ENCODE results near the gene IFNG-AS1.
A peak's percentile ranks its signal among the peaks of the same experiment; 100 is the strongest.

Gene IFNG-AS1

DNA sequence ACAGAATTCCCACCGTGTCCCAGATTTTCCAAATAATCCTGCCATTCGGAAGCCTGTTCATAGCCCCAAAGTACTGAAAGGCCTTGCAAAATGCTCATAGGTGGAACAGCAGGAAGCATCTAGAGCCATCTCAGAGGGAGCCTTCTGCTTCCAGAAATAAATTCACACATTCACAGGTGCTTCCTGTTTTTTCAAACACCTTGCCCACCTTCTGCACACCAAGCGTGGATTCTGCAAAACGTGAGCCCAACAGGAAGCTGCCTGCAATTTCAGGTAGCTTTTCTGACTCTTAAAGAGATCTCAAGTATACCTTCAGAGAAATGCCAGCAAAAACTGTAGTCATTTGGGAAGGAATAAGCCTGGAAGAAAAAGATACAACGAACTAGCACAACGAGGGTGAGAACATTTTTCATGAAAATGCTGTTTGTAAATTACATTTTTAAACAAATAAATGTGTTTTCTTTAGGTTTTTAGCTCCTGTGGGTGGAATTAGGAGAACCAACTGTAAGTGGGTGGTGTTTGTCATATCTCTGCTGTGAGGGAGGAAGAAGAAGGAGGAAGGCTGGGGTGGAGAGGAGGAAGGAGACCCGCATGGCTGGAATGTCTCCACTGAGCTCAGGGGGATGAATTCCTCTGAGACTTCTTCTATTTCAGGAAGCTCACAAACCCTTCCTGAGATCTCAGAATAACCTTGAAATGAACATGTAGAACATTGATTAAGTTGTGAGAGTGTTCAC is at the start of gene IFNG-AS1:
Gene IFNG-AS1, plus strand, starts transcription at position 264 of the 737 bp plus-strand sequence.
- DNase-seq (ENCODE audit: low read depth in 2 of 2), result no peak

DNA sequence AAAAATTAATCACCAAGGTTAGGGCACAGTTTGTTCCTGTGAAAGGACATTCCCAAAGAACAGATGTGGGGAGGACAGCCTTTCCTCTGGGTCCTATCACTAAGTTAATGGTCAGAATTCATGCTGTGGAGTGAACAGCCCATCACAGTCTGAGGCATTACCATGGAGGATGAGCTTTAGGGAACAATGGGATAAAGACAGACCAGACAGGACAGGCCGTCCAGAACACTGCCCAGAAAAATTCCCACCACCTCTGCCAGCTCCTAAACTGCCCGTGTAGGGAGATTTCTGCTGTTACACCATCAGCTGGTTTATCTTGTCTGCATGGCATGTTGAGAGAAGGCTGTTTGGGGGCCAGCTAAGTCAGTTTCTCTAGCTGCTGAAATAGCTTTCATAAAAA is 49.6 kb upstream of the IFNG-AS1 start:
- no peak for DNase-seq (ENCODE audit: low read depth in 2 of 2)

DNA sequence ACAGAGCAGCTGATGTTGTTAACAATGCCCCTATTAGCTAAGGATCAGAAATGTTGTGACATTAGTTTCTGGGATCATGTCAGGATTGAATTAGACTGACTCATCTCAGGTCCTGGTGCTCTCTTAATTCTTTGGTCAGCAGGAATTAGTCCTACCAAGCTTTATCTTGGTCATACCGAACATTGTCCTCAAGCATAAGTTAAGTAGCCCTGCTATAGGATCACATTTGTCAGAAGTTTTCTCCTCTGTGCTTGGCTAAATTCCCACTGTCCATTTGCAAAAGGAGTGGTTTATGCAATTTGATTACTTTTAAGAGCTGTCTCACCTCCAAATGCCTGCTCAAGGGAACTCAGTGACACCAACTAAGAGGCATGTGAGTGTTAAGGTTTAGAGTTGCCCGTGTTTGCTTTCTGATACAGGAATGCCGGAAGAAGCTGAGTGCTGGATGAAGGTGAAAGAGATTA is 48.4 kb upstream of the IFNG-AS1 start:
- DNase-seq (ENCODE audit: low read depth in 2 of 2), result no peak

DNA sequence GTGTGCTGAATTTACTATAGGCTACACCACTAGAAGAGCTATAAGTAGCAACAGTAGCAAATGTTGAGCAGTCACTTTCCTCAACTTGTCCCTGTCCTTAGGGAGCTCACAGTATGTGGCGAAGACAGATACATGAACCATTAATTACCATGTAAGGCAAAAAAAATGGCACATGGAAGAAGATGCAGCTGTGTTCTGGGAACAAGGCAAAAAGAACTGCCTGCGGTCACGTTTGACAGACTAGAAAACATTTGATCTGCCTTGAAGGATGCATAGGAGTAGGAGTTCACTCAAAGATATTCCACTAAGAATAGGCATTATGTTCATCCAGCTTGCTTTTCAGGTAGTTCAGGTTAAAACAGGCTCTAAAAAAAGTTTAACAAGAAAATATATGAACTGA is 46.5 kb upstream of the IFNG-AS1 start:
- no peak for DNase-seq (ENCODE audit: low read depth in 2 of 2)

DNA sequence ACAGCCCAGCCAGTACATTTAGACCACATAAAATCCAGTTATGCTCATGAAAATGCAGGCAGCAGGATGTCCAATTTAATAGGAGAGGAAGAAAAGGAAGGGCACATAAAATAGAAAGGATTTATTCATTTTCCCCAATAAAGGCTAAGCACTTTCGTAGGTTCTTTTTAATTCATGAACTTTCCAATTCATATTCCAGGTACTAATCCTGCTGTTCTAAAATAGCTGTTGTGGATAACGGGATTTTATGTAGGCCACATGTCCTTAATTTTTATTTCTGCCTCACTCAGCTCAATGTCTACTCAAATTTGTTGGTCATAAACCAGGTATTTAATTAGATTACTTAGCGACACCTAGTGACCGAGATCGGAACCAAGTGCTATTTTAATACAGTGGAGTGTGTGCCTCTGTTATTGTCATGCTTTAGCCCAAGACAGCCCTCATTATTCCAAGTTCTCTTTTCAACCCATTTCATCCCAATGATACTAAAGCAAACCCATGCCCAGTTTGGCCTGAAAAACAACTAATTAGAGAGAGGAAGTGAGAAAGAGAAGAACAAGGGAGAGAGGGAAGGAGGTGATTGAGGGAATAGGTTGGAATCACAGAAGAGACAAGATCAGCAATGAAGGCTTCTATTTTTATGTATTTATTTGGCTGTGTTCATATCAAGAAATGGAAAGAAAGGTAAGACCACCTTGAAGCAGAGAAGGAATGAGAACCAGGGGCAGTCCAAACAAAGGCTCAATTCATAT is 45.9 kb upstream of the IFNG-AS1 start:
- DNase-seq (ENCODE audit: low read depth in 2 of 2), result peak; percentile 13 to 49

DNA sequence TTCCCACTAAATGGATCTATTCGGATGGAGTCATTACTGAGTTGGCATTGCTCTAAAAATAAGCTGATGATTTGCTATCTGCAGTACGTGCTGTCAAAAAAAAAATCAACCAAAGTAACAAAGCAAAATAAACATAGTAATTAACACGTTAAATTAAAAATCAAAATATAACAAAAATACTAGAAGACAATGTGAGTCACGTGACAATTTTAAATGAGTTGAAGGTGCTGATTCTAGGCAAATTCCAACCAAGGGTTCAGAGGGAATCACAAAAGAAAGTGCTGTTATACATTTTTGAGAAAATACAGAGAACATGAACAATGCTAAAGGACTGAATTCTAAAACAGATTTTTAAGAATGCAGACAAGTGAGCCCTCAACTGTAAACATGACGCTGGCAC is 45.2 kb upstream of the IFNG-AS1 start:
- no peak for DNase-seq (ENCODE audit: low read depth in 2 of 2)

DNA sequence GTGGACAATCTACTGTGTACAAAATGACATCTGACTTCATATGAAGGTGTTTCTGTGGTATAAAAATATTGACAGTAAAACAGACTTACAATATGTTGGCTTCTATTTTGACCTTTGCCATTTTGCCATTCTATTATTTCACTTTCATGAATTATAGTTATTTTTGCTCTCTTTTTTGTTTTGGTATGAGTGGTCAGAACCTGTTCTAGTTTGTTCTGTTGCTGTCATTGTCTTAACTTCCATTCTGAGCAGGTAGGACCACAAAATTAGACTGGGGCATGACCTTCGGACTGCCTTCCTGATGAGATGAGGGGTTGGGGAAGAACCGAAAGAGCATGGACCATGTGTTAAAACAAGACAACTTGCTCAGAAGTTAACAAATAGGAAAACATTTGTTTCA is 36.5 kb upstream of the IFNG-AS1 start:
- no peak for DNase-seq (ENCODE audit: low read depth in 2 of 2)

DNA sequence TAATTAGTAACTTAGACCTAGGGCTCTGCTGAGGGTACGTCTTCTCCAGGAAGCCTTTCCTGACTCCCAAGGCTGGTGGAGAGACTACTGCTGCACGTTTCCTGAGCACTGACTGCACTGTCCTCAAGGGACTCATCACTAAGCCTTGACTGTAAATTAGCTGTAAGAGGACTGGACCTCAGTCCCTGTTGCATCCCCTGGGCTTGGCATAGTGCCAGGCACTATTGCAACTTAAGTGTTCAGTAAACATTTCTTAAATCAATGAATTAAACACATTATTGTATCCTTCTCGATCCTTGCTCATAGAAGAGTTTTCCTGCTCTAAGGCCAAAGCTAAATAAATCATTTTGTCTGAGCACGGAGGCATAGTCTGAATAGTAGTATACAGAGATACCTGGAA is 31.9 kb upstream of the IFNG-AS1 start:
- DNase-seq (ENCODE audit: low read depth in 2 of 2), result no peak

DNA sequence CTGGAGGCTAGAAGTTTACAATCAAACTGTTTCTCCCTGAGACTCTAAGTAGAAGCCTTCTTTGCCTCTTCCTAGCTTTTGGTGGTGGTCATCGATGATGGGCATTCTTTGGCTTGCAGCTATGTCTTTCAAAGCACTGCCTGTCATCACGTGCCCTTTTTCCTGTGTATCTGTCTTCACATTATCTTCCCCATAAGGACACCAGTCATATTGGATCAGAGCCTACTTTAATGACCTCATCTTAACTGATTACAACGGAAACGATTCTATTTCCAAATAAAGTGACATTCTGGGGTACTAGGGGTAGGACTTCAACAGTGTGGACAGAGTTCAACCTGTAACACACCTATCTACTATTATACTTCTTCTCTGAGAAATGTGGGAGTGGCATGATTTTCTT is 31.1 kb upstream of the IFNG-AS1 start:
- DNase-seq (ENCODE audit: low read depth in 2 of 2), result no peak

DNA sequence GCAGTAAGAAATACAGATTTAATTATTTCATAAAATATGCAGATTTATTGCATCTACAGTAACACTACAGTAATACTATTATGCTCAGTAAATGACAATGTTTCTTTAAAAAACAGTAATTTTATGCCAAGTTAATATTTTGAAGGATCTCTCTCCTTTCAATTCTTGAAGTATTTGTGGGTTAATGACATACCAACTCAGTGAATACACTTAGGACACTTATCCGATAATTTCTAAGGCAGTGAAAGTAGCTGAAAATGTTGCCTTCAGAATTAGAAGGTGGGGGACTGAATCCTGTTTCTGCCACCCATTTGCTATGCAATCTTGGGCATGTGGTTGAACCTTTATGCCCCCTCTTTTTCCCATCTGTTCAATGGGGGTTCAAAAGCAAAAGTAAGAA is 24.8 kb upstream of the IFNG-AS1 start:
- DNase-seq (ENCODE audit: low read depth in 2 of 2), result no peak

DNA sequence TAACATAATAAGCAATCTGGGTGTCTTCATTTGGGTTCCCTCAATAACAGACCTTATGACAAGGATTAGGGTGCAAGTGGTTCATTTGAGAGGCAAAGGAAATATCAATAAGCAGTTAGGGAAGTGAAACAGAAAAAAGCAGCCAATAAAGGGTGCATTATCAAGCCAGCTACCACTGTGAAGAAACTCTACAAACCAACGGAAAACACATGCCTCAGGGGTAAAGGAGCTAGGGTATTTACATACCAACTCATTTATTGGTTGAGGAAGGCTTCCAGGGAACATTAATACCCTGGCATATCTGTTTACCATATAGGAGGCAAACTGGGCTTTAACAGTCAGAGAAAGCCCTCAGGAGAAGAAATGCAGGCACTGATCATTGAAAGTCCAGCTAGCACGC is 22.7 kb upstream of the IFNG-AS1 start:
- no peak for DNase-seq (ENCODE audit: low read depth in 2 of 2)

DNA sequence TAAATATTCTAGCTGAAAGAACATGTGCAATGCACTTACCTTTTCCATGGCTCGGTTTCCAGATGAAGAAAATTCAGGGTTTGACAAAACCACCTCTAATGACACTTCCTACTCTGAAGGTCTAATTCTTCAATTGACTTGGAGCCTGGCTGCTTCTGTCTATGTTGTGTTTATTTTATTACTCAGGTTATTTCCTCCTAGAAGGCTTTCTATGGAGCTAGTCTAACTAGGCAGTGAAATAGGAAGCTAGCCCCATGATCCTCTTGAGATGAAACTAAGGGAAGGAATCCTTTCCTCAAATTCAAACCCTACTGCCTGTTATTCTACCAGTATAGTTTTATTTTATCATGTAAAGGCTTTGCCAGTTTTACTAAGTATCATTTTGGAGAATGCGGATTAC is 20.9 kb upstream of the IFNG-AS1 start:
- DNase-seq (ENCODE audit: low read depth in 2 of 2), result no peak

DNA sequence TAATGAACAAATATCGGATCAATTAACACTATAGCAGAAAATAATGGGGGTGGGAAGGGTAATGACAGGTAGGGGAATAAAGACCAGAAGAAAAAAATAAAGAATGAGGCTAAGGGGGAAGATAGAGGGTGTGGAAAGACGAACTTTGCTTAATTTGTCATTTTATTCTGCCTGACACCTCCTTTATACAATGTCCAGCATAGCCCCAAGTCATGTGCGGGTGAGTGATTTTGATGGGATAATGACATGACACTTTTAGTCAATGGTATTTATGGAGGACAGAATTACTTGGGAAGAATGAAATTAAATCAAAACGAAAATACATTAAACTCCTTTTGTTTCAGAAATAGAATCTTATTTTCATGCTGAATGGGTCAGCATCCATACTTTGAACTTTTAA is 20.5 kb upstream of the IFNG-AS1 start:
- no peak for DNase-seq (ENCODE audit: low read depth in 2 of 2)

DNA sequence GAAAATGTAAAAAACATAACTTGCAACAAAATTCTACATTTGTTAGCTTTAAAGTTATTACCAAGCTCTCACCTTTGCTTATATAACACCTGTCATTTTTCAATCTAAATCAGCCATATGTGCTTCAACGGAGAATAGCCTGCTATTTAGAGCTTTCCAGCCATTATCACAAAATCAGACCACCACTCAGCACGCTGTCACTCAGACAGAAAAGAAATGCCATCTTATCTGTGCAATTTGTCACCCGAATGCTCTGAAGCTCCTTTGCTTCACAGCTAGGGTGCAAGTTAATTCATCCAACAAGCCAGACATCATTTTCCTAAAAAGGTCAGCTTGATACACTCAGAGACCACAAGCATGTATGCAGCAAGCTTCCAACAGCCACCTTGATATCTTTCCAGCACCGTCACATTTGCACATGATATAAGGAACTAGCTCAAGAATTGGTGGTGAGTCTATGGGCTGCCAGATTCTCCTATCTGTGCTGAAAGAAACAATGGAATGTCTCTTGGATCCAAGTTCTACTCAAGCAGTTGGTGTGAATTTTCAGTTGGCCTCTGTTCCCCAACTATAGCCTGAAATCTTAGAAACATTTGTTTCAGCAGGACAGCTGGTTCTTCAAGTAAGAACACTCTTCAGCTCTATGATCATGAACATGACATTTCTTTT is 20.0 kb upstream of the IFNG-AS1 start:
- DNase-seq (ENCODE audit: low read depth in 2 of 2), result no peak

DNA sequence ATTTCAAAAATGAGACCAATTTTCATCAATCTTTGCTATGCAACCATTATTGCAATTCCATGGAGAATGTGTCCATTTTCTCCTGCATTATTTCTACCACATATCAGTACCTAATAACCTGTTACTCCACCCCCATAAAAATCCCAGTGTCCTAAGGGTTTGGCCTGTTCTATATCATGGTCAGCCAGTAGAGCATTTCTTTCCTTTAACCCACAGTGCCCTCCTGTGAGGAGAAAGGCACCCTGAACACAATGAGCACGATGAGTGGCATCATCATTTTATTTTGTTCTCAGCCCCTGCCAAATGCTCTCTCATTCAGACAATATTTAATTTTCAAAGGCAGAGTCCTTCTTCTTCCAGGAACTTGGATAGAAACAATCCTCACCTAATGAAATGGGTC is 11.6 kb upstream of the IFNG-AS1 start:
- DNase-seq (ENCODE audit: low read depth in 2 of 2), result no peak

DNA sequence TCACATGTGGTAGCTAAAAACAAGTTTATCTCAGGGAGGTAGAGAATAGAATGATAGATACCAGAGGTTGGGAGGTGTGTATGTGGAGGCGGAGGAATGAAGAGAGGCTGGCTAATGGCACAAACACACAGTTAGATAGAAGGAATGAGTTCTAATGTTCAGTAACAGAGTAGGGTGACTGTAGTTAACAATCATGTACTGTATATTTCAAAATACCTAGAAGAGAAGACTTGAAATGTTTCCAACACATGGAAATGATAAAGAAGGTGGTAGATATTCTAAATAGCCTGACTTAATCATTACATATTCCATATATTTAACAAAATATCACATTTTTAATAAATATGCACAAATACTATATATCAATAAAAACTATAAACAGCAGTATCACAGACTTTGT is 8.9 kb upstream of the IFNG-AS1 start:
- no peak for DNase-seq (ENCODE audit: low read depth in 2 of 2)

DNA sequence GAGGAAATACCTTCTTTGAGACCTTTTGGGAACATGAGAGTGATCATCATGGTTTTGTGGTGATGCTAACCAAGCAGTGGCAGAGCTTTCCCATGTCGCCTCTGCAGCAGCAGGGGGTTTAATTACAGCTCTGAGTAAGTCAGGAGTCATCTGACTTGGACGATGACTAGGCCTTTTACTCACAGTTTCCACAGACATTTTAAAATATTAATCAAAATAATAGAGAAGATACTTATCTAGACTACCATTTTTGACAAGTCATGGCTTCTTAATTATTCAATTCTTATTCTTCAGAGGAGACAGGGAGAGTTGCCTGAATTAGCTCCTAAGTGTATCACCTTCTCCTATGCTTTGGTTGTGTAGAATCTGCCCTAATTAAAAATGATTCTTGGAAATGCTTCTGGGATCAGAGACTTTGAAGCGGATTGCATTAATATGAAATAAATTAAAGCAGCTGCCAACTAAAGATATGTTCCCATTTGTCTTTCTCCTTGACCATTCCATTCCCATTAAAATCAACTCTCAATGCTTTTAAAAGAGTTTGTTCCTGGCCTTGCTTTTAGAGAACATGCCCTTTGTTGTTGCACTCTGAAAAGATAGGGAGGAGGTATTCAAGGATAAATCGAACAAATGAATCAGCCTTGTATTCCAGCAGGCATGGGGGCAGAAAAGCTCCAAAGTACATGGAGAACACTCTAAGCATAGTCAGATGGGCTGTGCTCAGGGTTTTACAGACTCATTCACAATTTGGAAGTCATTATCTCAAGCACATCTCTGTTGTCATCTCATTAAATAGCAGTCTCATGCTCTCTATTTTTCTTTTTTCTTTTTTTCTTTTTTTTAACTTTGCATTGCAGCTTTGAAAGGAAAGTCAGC is 7.7 kb upstream of the IFNG-AS1 start:
- no peak for DNase-seq (ENCODE audit: low read depth in 2 of 2)

DNA sequence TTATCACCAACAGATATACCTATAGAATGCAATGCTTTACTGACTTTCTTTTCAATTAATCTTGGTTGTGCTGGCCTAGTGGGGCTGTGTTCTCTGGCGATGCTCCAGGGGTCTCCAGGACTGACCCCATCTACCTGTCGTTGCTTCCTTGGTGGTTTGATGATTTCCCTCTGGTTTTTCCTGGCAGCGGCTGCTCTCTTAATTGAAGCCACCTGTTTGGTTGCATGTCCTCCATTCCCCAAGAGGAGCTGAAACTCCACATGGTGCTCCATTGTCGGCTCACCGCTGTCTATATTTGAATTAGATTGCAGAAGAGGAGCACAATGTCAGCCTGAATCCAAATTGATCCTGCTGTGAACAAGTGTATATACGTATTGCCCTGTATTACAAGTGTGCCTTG is 7.1 kb upstream of the IFNG-AS1 start:
- no peak for DNase-seq (ENCODE audit: low read depth in 2 of 2)

DNA sequence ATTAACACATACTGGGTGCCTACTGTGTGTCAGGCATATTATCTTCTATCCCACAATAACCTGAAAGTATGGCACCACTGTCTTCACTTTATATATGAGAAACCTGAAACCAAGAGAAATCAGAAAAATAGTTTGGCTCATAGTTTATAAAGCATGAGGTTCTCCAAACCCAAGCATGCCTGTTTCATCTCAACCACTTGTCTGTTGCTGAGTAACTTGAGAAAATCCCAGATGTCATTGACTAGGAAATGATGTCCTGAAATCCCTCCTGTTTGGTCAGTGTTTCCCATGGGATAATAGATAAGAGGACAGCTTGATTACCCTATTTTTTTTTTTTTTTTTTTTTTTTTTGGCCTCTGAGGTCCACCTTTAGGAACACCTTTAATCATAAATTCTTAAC is 2.6 kb upstream of the IFNG-AS1 start:
- DNase-seq (ENCODE audit: low read depth in 2 of 2), result no peak

DNA sequence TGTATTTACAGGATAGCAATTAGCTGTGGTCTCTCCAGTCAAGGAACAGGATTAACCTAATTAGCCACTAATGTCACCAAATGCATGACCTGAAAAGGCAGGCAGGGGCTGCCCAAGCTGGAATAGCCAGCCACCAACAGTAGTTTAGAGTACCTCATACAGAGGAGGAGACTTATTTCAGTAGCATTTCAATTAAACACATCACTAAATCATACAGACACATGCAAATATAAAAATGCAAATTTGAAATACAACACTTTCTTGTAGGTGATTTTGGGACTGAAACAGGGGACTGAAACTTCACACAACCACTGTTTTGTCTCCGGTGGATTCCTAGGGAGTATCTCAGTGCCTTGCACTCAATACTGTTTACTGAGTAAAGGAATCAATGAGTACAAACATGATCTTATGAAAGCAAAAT is 636 bp upstream of the IFNG-AS1 start:
- no peak for DNase-seq (ENCODE audit: low read depth in 2 of 2)

DNA sequence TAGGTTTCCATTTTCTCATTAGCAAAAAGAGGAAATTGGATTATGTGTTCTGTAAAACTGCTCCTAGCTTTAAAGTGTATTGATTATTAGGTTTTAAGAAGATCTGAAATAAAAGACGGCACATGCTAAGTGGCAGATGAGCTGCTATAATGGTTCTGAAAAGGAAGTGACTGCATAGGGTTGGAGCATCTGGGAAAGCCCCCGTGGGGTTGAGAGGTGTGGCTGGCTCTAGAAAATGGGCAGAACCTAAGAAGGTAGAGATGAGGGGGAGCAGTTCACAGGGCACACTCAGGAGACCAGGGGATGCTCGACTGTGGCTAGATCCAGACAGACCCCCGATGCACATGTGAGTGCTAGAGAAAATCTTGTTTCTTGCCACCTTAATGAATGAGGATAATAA is 1.9 kb downstream of the IFNG-AS1 start:
- no peak for DNase-seq (ENCODE audit: low read depth in 2 of 2)

DNA sequence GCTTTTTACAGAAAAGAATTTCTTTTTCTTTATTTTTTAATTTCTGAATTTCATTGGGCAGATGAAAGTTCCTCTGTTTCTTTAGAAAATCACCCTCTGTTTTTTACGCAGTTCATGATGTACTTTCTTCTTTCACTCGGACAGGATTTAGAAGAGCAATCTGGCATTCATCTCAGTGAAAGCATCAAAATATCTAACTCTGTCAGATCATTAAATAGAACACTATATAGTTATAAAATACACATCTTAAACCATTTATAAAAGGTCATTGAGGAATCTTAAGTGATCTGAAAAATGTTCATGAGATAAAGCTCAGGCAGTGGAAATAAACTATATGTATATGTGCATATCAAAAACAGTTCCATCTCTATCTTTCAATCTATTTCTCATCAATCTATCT is 3.9 kb downstream of the IFNG-AS1 start:
- DNase-seq (ENCODE audit: low read depth in 2 of 2), result no peak
